ENCODE measurements around the gene MAPK8. TPM values are rescaled to one million over a fixed set of nuclear protein-coding genes. Genes with fewer than 3 reads are reported as not detected.

MAPK8 gene
- polyA plus RNA-seq, 1 experiment: 75.6 TPM

DNA sequence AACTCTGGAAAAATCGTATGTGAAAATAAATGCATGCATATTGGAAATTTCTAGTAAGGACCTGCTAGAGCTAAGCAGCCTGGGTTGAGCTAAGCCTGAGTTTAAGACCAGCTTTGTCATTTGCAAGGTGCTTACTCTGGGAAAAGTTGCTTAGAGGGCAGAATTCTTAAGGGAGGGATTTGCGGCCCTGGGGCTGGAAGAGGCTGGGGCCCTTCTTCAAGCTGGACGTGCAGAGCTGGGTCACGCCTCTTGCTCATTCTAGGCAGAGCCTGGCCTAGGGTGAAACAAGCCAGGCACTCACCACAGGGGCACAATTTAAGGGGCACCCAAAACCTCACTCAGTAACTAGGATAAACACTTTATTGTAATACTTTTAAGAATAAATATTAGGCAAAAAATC, 161.2 kb downstream of the MAPK8 start:
- DNase-seq (ENCODE audit: low read depth, low spot score): no peak
- Histone ChIP-seq H3K9me3 (ENCODE audit: control insufficient read depth, insufficient read depth, low read length) (no peaks in the 10 kb centered on the region), H3K4me3 (ENCODE audit: low read depth, low read length) (no peak overlapping the region), H3K27ac (ENCODE audit: low read depth, low read length) (no peak overlapping the region), H3K27me3 (ENCODE audit: control insufficient read depth, insufficient read depth, low read length) (no peaks in the 10 kb centered on the region)
- TF ChIP-seq, protein P1, sequence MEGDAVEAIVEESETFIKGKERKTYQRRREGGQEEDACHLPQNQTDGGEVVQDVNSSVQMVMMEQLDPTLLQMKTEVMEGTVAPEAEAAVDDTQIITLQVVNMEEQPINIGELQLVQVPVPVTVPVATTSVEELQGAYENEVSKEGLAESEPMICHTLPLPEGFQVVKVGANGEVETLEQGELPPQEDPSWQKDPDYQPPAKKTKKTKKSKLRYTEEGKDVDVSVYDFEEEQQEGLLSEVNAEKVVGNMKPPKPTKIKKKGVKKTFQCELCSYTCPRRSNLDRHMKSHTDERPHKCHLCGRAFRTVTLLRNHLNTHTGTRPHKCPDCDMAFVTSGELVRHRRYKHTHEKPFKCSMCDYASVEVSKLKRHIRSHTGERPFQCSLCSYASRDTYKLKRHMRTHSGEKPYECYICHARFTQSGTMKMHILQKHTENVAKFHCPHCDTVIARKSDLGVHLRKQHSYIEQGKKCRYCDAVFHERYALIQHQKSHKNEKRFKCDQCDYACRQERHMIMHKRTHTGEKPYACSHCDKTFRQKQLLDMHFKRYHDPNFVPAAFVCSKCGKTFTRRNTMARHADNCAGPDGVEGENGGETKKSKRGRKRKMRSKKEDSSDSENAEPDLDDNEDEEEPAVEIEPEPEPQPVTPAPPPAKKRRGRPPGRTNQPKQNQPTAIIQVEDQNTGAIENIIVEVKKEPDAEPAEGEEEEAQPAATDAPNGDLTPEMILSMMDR (IDR thresholded peaks at IDR 0.05; ENCODE audit: low read depth, low read length): no peak
- CTCF ChIA-PET: interaction anchor here (1.0 kb wide), 1 partner anchor 105 kb away, joined by 7 read pairs; no protein-coding TSS in a partner anchor
- POLR2A ChIA-PET: no interaction called here

DNA sequence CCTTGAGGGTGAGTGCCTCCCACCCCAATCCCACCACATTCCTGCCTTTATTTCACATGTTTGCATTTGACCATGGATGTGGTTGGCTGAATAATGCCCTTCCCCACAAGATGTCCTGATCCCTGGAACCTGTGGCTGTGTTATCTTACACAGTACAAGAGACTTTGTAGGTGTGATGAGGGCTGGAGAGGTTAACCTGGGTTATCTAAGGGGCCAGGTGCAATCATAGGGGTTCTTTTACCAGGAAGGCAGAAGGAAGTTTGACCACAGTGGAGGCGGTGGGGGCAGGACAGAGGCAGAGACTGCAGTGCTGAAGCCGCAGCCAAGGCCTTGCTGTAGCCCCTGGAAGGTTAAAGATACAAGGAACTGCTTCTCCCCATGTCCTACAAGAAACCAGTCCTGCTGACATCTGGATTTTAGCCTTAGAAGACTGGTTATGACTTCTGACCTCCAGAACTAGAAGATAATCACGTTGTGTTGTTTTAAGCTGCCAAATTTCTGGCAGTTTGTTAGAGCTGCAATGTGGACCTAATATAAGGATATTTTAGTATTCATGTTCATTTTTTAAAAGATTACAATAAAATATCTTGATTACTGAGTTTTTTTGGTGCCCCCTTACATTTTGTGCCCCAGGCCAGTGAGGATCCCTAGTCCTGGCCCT, 161.8 kb downstream of the MAPK8 start:
- DNase-seq (ENCODE audit: low read depth, low spot score): no peak
- Histone ChIP-seq H3K4me3 (ENCODE audit: low read depth, low read length) (no peak overlapping the region), H3K27me3 (ENCODE audit: control insufficient read depth, insufficient read depth, low read length) (no peaks in the 10 kb centered on the region), H3K27ac (ENCODE audit: low read depth, low read length) (no peak overlapping the region), H3K9me3 (ENCODE audit: control insufficient read depth, insufficient read depth, low read length) (no peaks in the 10 kb centered on the region)
- ChIA-PET CTCF (interaction anchor here (1.0 kb wide), 1 partner anchor 105 kb away, joined by 7 read pairs; no protein-coding TSS in a partner anchor), POLR2A (no interaction called here)
- TF ChIP-seq, protein P1 (IDR thresholded peaks at IDR 0.05; ENCODE audit: low read depth, low read length): no peak

DNA sequence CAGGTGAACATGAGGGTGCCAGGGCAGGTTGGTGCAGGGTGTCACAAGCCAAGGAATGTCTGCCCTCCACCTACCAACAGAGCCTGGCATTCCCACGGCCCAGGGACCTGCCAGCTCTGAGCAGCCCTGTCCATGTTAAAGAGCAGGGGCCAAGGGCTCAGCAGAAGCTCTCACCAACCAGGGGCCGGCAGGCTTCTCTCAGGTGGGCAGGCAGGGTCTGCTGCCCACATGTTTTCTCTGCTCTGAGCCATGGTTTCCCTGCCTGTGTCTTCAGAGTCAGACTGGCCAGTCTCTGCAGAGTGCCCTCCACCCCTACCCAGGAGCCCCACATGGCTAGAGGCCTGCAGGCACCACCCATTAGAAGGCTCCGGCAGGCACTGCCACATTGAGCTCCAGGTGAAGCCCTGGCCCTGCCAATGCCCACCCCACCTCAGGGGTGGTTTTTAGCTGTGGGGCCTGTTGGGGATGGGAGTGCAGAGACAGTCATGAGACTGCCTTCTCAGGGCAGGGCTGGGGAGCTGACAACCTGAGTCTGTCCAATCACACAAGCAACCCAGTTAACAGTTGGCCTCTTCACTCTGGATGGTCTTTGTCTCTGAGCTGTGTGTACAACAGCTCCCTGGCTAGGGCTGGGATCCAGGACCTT, 162.5 kb downstream of the MAPK8 start:
- CTCF ChIA-PET: no interaction called here
- no peaks in the 10 kb centered on the region for H3K9me3 ChIP-seq (ENCODE audit: control insufficient read depth, insufficient read depth, low read length)
- H3K27me3 ChIP-seq (ENCODE audit: control insufficient read depth, insufficient read depth, low read length): no peaks in the 10 kb centered on the region
- no peak overlapping the region for H3K27ac ChIP-seq (ENCODE audit: low read depth, low read length)
- POLR2A ChIA-PET: no interaction called here
- TF ChIP-seq, protein P1 (IDR thresholded peaks at IDR 0.05; ENCODE audit: low read depth, low read length): no peak
- DNase-seq (ENCODE audit: low read depth, low spot score): no peak
- H3K4me3 ChIP-seq (ENCODE audit: low read depth, low read length): no peak overlapping the region

DNA sequence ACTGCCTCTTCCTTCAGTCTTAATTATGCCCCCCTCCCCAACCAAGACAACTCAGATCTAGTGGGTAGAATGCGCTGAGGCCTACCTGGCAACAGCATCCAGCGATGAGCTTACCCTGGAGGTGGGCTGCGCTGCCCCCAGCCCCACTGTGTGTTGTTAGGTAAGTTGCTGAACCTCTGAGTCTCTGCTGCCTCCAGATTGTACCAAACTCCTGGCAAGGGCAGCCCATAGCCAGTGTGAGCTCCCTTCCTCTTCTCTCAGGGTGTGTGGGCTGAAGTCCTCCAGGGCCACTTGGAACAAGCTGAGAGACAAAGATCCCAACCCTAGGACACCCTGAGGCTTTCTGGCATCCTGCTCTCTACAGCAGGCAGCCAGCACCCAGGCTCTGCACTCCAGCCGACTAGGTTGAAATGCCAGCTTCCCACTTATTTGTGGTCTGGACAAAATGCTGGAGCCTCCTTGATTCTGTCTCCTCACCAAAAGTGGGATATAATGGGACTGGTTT, 163.1 kb downstream of the MAPK8 start:
- Histone ChIP-seq H3K9me3 (ENCODE audit: control insufficient read depth, insufficient read depth, low read length) (no peaks in the 10 kb centered on the region), H3K27me3 (ENCODE audit: control insufficient read depth, insufficient read depth, low read length) (no peaks in the 10 kb centered on the region), H3K4me3 (ENCODE audit: low read depth, low read length) (no peak overlapping the region), H3K27ac (ENCODE audit: low read depth, low read length) (no peak overlapping the region)
- TF ChIP-seq, protein P1 (IDR thresholded peaks at IDR 0.05; ENCODE audit: low read depth, low read length): no peak
- CTCF ChIA-PET: no interaction called here
- POLR2A ChIA-PET: no interaction called here
- DNase-seq (ENCODE audit: low read depth, low spot score): no peak

All from AG04450 (cell line).